GM19452 (cell line): ENCODE results near the gene GBE1.
"Not testable (repeated sequence)": the region's sequence is repeated elsewhere in the genome, so short reads cannot be mapped to it uniquely, and the experiment has no call there.

ENCODE experiments used
- ATAC-seq: cut with Tn5 transposase; IDR thresholded peaks from one replicate; pipeline ENCODE4 v1.9.1; 2021; ENCODE audit not compliant: unreplicated experiment

GBE1 gene

GRCh38 chr3:81753416-81754027 is 7.9 kb downstream of the GBE1 start:
- ATAC-seq: no peak

GRCh38 chr3:81752604-81753003 is 8.8 kb downstream of the GBE1 start:
- no peak for ATAC-seq

- ATAC-seq: no peak
Measured at GRCh38 chr3:81749265-81749664, 12.2 kb downstream of the GBE1 start.

GRCh38 chr3:81747280-81747679 is 14.2 kb downstream of the GBE1 start:
- ATAC-seq: not testable (repeated sequence)

GRCh38 chr3:81744366-81744765 is 17.1 kb downstream of the GBE1 start:
- no peak for ATAC-seq

- ATAC-seq: no peak
Measured at GRCh38 chr3:81743096-81744025, 18.1 kb downstream of the GBE1 start.

GRCh38 chr3:81742581-81742980 is 18.9 kb downstream of the GBE1 start:
- no peak for ATAC-seq

GRCh38 chr3:81741216-81741615 is 20.2 kb downstream of the GBE1 start:
- ATAC-seq: no peak

GRCh38 chr3:81740731-81741130 is 20.7 kb downstream of the GBE1 start:
- ATAC-seq: no peak

GRCh38 chr3:81735334-81735733 is 26.1 kb downstream of the GBE1 start:
- ATAC-seq: no peak

GRCh38 chr3:81734742-81735141 is 26.7 kb downstream of the GBE1 start:
- ATAC-seq: no peak

- no peak for ATAC-seq
Measured at GRCh38 chr3:81732642-81733041, 28.8 kb downstream of the GBE1 start.

- ATAC-seq: no peak
Measured at GRCh38 chr3:81728766-81729544, 32.5 kb downstream of the GBE1 start.

GRCh38 chr3:81726735-81727134 is 34.7 kb downstream of the GBE1 start:
- ATAC-seq: no peak

GRCh38 chr3:81726132-81726531 is 35.3 kb downstream of the GBE1 start:
- no peak for ATAC-seq

GRCh38 chr3:81723732-81724313 is 37.6 kb downstream of the GBE1 start:
- no peak for ATAC-seq

- no peak for ATAC-seq
Measured at GRCh38 chr3:81718311-81718710, 43.1 kb downstream of the GBE1 start.

GRCh38 chr3:81716870-81717509 is 44.5 kb downstream of the GBE1 start:
- no peak for ATAC-seq

- ATAC-seq: no peak
Measured at GRCh38 chr3:81713031-81713430, 48.4 kb downstream of the GBE1 start.

GRCh38 chr3:81709606-81710005 is 51.8 kb downstream of the GBE1 start:
- ATAC-seq: no peak

- no peak for ATAC-seq
Measured at GRCh38 chr3:81707996-81708395, 53.4 kb downstream of the GBE1 start.
